Measurements from ENCODE around the gene AATK.

The AATK gene

DNA sequence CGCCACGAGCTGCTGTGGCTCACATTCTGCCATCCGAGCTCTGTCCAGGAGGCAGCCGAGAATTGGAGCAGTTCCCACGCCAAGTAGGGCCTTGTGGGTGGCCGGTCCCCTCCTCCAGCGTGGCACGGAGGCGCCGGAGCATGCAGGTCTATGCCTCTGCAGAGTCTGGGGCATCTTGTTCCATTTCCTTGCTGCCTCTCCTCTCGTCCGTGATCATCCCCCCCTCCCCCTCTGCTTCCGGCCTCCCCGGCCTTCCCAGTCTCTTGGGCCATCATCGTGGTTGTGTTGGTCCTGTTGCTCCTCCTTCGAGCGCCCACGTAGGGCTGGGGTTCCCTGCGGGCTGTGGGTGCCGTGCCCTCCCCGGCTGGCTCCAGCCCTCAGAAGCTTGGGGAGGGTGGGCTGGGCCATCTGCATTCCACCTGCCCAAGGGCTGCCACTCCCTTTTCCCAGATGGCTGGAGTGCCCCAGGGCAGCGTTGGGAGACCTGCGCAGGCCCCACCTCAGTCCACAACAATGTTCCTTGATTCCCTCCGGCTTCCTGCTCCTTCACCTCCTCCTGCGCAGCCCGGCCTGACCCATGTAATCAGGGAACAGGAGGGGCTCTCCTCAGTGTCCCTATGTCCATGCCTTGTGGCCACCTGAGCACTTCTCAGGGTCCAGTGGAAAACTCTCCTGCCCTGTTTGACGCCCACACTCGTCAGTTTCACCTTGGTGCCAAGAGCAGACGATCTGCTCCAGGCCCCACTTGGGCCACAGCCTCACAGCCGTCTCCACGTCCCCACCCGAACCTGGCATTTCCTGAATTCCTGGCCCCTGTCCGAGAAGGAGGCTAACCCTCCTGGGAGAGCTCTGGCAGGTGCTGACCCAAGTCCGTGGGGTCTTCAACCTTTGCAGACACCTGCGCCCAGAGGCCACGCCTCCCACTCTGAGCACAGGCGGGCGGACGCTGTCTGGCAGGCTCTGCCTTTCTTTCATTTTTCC lies 94.0 kb downstream of the AATK start:
- DNase-seq (ENCODE audit: low read depth), result no peak

DNA sequence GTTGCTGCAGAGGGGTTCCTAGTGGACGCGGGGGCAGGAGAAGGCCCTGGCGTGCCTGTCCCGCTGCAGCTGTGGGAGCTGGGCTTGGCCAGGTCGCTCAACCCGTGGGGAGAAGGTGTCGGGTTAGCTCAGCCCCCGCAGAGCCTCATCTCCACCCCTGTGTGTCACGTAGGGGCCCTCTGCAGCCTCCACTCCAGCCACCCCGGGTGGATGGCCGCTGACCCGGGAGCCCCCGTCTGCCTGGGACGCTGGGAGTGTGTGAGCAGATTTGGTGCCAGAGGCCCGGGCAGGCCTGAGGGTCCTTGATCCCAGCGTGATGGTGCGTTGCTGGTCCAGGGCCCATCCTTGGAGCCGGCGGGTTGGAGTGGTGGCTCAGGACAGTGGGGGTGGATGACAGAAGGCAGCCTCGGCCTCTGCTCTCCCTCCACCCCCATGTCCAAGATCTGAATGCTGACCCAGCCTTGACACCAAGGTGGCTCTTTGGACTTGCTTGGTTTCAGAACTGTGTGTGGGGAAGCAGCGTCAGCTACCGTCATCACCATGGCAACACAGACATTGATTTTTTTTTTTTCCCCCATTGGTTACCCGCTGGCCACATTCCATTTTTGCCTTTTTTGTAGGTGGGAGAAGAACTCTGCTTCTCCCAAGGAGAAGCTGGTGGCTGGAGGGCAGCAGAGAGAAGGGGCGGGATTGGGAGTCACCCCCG lies 95.3 kb downstream of the AATK start:
- DNase-seq (ENCODE audit: low read depth), result no peak

DNA sequence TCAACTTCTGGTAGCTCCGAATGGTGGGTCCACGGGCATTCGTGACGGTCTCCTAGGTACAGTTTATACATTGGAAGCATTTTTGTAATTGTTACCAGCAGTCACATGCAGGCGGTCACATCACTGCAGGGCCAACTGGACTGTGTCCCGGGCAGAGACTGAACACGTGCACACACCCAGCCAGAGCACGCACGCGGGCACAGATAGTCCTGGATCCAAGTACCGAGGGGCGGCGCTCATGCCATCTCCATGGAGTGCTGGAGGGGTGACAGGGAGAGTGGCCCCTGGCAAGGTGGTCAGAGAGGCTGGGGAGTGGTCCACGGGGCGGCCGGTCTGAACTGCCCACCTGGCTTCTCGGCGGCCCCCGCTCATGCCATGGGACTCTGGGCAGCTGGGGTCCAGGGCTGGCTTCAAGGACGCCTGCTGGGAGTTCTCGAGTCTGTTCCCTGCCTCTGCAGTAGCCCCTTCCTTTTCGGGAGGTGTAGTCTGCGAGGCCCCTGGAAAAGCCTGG lies 96.8 kb downstream of the AATK start:
- no peak for DNase-seq (ENCODE audit: low read depth)

DNA sequence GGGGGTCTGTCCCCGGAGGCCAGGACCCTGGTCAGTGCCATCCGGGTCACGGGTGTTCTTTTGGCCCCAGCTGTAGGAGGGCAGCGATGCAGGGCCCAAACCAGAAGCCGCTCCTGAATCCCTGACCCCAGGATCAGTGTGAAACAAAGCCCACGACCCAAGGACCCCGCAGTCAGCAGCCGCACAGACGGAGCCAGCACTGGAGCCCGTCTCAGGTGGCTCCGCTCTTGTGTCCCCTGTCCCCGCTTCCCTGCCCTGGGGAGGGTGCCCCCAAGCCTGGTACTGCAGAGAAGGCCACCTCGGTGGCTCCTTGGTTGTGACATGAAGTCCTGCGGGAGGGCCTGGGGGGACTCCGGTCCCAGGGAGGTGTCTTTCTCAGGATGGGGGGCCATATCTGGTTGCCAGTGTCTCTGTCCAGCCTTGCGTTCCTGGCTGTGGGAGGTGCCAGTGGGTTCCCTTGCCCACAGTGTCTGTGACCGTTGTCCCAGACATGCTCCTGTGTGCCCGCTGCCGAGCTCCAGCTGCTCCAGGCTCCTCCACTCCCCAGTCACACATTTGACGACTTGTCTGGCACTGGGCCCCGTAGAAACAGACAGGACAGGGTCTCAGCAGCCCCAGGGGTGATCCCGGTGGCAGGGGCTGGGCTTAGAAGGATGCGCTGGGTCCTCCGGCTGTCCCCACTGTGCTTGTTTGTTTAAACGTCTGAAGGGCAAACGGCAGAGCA lies 97.4 kb downstream of the AATK start:
- DNase-seq (ENCODE audit: low read depth), result no peak

DNA sequence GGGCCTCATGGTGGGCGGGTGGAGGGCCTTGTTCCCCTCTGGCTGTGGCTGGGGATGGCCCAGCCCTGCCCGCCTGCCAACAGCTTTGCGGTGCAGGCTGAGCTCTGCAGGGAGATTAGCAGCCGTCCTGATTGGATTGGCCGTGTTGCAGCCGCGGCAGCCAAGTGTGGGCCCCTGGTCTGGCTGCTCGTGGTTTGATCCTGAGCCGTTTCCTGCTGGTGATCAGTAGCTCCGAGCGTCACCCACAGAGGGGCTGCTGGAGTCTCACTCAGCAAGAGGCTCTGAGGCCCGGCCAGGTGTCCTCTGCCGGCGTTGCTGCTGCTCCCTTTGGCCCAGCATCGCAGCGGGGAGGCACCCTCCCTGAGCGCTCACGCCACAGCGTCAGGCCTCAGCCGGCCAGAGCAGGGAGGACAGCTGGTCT lies 98.6 kb downstream of the AATK start:
- DNase-seq (ENCODE audit: low read depth), result no peak
